ENCODE measurements around the gene YWHAE. TPM values are rescaled to one million over a fixed set of nuclear protein-coding genes. Genes with fewer than 3 reads are reported as not detected.
"Not testable (repeated sequence)": the region's sequence is repeated elsewhere in the genome, so short reads cannot be mapped to it uniquely, and the experiment has no call there.

The YWHAE gene
- total and polyA plus RNA-seq, 5 experiments from 2014 or later: 28.3 to 122 (median 34.2) TPM

DNA sequence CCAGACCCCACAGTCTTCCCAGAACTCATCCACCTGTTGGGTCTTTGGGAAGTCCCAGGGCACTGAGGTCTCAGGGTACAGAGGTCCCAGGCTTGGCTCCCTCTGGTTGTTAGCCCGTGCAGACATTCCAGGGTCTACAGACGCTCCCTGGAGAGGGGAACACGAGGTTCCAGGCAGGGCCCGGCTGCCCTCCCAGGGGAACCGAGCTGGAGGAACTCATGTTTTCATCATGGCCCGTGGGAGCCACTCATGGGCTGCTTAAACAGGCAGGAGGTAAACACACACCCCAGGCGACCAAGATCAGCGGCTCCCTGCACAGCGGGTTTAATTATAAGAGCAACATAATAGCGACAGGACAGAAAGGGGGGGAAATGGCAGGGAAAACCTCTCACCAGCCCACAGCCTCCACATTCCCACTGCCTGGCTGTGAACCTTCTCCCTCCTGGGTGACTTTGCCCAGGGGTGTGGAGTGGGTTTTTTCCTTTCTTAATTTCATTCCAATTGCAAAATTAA is 84.1 kb downstream of the YWHAE start:
- peaks cover 13 to 54% (median 17%) of the 10 kb centered on the region in 5 donors for H3K27me3 Mint-ChIP-seq
- H3K4me3 Mint-ChIP-seq: no peak overlapping the region
- H3K4me1 Mint-ChIP-seq: peaks cover 0 to 3% (median 0%) of the 10 kb centered on the region in 4 donors
- DNase-seq (no peak), ATAC-seq (no peak)
- no peaks in the 10 kb centered on the region for H3K36me3 Mint-ChIP-seq
- no peak overlapping the region for H3K27ac Mint-ChIP-seq
- H3K9me3 Mint-ChIP-seq: peaks cover 0 to 2% (median 0%) of the 10 kb centered on the region in 9 donors
- POLR2A ChIA-PET: no interaction called here

DNA sequence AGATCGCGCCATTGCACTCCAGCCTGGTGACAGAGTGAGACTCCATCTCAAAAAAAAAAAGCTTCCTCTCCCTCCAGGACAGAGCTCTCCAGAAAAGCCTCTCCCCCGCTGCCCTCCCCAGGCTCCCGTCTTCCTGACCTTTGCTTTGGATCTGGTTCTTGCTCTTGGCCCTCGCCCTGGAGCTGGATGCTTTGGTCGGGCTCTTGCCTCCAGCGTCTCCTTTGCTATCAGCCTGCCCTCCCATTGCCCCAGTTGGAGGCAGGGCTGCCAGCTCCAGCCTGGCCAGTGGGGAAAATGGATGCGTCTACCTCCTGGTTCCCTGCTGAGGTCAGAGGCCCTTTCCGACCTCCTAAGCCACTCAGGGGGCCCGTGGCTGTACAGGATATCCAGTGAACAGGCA is 84.6 kb downstream of the YWHAE start:
- H3K27me3 Mint-ChIP-seq: peaks cover 9 to 48% (median 16%) of the 10 kb centered on the region in 5 donors
- peaks cover 0 to 3% (median 0%) of the 10 kb centered on the region in 4 donors for H3K4me1 Mint-ChIP-seq
- H3K4me3 Mint-ChIP-seq: no peak overlapping the region
- no peak for DNase-seq
- POLR2A ChIA-PET: no interaction called here
- H3K9me3 Mint-ChIP-seq: peaks cover 0 to 2% (median 0%) of the 10 kb centered on the region in 9 donors
- no peak overlapping the region for H3K27ac Mint-ChIP-seq
- H3K36me3 Mint-ChIP-seq: no peaks in the 10 kb centered on the region
- no peak for ATAC-seq

DNA sequence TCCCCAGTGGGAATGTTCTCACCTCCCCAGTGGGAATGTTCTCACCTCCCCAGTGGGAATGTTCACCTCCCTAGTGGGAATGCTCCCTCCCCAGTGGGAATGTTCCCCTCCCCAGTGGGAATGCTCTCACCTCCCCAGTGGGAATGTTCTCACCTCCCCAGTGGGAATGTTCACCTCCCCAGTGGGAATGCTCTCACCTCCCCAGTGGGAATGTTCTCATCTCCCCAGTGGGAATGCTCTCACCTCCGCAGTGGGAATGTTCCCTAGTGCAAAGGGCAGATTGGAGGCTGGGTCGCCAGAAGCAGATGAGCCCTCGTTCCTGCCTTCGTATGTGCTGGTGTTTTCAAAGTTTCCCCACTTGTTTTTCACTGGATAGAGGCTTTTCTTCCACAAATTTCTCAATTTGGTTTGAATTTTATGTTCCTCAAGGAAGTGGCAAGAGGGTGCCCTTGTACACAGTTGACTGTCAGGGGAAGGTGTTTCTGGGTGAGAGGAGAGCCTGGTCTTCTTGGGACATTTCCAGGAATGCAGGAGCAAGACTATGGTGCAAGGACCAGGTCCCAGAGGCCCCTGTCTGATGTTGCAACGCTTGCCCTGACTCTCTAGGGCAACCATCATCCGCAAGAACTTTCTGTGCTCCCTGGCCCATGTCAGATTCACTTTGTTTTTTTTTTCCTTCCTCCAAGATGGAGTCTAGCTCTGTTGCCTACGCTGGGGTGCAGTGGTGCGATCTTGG is 86.6 kb downstream of the YWHAE start:
- DNase-seq: no peak
- H3K4me1 Mint-ChIP-seq: peaks cover 0 to 3% (median 0%) of the 10 kb centered on the region in 4 donors
- POLR2A ChIA-PET: no interaction called here

DNA sequence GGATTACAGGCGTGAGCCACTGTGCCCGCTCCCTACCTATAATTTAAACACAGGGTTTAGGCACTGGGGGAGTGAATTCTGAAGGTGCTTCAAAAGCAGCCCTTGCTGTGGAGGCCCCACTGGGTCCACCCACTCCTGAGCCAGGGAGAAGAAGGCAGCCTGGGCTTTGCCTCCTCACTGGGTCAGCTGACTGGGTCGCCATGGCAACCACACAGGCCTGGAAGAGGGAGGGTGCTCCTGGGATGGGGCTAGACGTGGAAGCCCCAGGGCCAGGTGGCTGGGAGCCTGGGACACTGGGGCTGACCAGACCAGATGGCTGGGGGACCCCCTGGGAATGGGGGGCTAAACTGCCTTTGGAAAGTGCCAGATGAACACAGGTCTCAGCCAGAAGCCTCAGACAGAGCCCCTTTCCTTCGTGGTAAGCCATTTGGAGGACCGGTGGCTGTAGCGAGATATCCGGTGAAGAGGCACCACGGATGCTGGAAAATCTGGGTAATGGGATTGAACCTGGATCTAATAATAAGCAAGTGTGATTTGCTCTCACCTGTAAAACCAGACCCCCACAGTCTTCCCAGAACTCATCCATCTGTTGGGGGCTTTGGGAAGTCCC is 87.7 kb downstream of the YWHAE start:
- Mint-ChIP-seq H3K27ac (no peak overlapping the region), H3K36me3 (no peaks in the 10 kb centered on the region), H3K27me3 (peaks cover 7 to 35% (median 15%) of the 10 kb centered on the region in 5 donors), H3K9me3 (peaks cover 0 to 2% (median 0%) of the 10 kb centered on the region in 9 donors), H3K4me1 (peaks cover 0 to 3% (median 0%) of the 10 kb centered on the region in 4 donors), H3K4me3 (no peak overlapping the region)
- POLR2A ChIA-PET: no interaction called here
- ATAC-seq: no peak
- no peak for DNase-seq

More for the DNA sequence above, 86.6 kb downstream of the YWHAE start:
- H3K36me3 Mint-ChIP-seq: no peaks in the 10 kb centered on the region
- H3K27me3 Mint-ChIP-seq: peaks cover 7 to 34% (median 10%) of the 10 kb centered on the region in 5 donors
- no peak overlapping the region for H3K4me3 Mint-ChIP-seq
- no peak for ATAC-seq
- peaks cover 0 to 2% (median 0%) of the 10 kb centered on the region in 9 donors for H3K9me3 Mint-ChIP-seq
- no peak overlapping the region for H3K27ac Mint-ChIP-seq

DNA sequence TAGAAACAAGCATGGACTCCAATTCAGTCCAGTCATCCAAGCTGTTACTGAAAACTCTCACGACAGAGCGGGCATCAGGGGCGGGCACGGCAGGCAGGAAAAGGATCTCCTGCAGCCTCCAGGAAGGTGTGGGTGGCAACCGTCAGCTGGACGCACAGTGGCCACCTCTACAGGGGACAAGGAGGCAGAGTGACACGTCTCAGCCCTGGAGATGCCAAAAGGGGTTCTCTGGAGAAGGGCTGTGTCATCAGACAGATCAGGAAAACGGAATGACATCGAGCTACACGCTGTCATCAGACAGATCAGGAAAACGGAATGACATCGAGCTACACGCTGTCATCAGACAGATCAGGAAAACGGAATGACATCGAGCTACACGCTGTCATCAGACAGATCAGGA is 92.2 kb downstream of the YWHAE start:
- ATAC-seq, POLR2A ChIA-PET, H3K4me3 Mint-ChIP-seq, H3K9me3 Mint-ChIP-seq, H3K27ac Mint-ChIP-seq, H3K4me1 Mint-ChIP-seq, DNase-seq, H3K36me3 Mint-ChIP-seq: not testable (repeated sequence)
- peaks cover 2 to 50% (median 22%) of the 10 kb centered on the region in 5 donors for H3K27me3 Mint-ChIP-seq

DNA sequence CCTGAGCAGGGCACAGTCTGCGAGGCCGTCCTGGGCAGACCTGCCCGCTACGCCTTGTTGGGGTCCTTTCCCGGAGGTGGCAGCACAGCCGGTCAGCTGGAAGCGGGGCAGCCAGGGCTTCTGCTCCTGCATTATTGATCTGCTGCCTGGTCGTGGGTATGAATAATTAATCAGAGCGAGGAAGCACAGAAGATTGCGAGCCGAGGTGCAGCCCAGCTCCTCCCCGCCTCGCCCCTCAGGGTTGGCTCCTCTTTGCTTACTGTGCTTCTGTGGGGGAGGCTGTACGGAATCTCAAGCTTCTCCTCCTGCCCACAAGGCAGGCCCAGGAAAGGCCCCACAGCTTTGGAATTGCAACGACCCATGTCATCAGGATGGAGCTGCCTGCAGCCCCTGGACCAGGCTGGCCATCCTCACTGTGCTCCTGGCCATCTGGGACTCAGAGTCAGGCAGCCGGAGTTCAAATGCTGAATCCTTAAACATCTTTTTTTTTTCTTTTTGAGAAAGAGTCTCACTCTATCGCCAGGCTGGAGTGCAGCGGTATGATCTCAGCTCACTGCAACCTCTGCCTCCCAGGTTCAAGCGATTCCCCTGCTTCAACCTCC is 95.0 kb downstream of the YWHAE start:
- Mint-ChIP-seq H3K4me3 (no peak overlapping the region), H3K4me1 (no peaks in the 10 kb centered on the region), H3K27me3 (peaks cover 7 to 66% (median 27%) of the 10 kb centered on the region in 5 donors), H3K36me3 (no peaks in the 10 kb centered on the region), H3K9me3 (no peaks in the 10 kb centered on the region), H3K27ac (no peak overlapping the region)
- ATAC-seq (no peak), DNase-seq (no peak)
- POLR2A ChIA-PET: no interaction called here

DNA sequence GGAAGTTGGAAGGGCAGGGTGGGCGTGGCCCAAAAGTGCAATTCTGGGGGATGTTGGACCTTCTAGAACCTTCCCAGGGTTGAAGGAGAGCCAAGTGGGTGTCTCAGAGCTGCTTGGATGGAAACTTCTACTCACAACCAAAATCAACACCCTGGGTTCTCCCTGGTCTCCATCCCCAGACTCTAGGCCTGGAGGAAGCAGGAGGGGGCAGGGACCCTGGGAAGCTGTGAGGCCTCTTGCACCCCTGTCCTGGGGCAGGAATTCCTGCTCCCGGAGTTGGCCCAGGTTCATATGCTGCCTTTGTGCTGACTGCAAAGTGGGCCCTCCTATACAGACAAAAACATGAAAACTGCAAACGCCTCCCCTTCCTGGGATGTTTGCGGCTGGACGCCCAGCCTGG is 95.5 kb downstream of the YWHAE start:
- Mint-ChIP-seq H3K27me3 (peaks cover 8 to 72% (median 29%) of the 10 kb centered on the region in 5 donors), H3K4me1 (no peaks in the 10 kb centered on the region), H3K9me3 (no peaks in the 10 kb centered on the region), H3K27ac (no peak overlapping the region), H3K36me3 (no peaks in the 10 kb centered on the region), H3K4me3 (no peak overlapping the region)
- POLR2A ChIA-PET: no interaction called here
- DNase-seq (no peak), ATAC-seq (no peak)

DNA sequence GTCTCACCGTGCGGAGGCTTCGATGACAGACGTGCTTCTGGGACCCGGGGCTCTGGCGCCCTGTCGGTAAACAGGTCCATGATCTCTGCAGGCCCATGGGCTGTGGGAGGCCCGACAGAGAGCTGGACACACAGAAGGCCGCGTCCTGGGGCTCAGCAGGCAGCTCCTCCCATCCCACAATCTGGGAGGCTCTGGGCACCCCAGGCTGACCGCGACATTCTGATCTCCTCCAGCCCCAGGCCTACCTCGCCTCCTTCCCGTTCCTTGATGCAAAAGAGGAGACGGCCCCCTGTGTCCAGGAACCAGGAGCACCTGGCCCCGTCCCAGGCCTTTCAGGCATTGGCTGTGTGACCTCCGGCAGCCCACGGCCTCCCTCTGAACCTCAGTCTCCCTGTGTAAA is 97.3 kb downstream of the YWHAE start:
- Mint-ChIP-seq H3K4me1 (peaks cover 1 to 13% (median 12%) of the 10 kb centered on the region in 4 donors), H3K27ac (no peak overlapping the region), H3K27me3 (peaks cover 10 to 84% (median 28%) of the 10 kb centered on the region in 5 donors), H3K36me3 (no peaks in the 10 kb centered on the region), H3K9me3 (no peaks in the 10 kb centered on the region), H3K4me3 (no peak overlapping the region)
- DNase-seq (no peak), ATAC-seq (no peak)
- POLR2A ChIA-PET: no interaction called here

DNA sequence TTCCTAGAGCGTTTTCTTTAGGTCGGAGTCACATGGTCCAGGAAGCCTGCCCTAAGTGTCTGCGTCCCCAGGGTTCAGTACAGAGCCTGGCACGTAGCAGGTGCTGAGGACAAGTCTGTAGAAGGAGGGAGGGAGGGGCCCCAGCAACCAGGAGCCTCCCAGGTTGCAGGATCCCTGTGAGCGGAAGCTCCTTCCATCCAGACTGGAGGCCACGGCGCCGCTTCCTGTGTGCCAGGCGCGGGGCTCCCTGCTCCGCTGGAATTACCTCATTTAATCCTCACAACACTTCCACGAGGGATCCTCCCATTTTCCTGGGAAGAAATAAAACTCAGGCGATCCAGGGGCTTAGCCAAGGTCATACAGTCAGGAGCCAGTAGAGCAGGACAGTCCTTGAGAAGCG is 98.5 kb downstream of the YWHAE start:
- Mint-ChIP-seq H3K4me3 (no peak overlapping the region), H3K9me3 (no peaks in the 10 kb centered on the region), H3K4me1 (peaks cover 1 to 21% (median 19%) of the 10 kb centered on the region in 4 donors), H3K27me3 (peaks cover 7 to 77% (median 19%) of the 10 kb centered on the region in 5 donors), H3K27ac (no peak overlapping the region), H3K36me3 (no peaks in the 10 kb centered on the region)
- ATAC-seq (no peak), DNase-seq (no peak)
- POLR2A ChIA-PET: no interaction called here

DNA sequence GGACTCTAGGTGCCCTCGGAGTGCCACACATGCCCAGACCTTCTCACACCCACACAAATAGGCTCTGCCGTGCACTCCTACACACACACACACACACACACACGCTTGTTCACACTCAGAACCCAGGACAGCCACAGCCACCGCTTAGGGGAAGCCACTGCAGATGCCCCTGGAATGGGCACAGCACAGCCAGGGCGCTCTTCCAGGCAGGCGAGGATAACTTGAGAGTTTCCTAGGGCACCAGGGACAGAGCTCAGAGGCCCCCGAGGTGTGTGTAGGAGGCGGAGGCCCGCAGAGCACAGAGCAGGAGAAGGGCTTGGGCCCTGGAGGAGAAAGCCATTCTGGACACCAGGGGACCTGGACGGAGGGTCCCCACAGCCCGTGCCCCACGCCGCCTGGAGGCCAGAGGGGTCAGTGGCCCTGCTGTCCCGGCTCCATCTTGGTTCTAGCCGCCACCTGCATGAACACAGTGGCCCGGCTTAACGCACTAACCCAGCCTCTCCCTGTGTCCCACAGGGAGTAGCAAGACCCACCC is 99.6 kb downstream of the YWHAE start:
- Mint-ChIP-seq H3K27ac (no peak overlapping the region), H3K4me3 (no peak overlapping the region), H3K9me3 (no peaks in the 10 kb centered on the region), H3K36me3 (no peaks in the 10 kb centered on the region), H3K4me1 (peaks cover 4 to 31% (median 27%) of the 10 kb centered on the region in 4 donors), H3K27me3 (peaks cover 7 to 66% (median 14%) of the 10 kb centered on the region in 5 donors)
- DNase-seq: no peak
- POLR2A ChIA-PET: interaction anchor here (0.7 kb wide), 1 partner anchor 198 kb away, joined by 3 read pairs; no protein-coding TSS in a partner anchor
- ATAC-seq: no peak

DNA sequence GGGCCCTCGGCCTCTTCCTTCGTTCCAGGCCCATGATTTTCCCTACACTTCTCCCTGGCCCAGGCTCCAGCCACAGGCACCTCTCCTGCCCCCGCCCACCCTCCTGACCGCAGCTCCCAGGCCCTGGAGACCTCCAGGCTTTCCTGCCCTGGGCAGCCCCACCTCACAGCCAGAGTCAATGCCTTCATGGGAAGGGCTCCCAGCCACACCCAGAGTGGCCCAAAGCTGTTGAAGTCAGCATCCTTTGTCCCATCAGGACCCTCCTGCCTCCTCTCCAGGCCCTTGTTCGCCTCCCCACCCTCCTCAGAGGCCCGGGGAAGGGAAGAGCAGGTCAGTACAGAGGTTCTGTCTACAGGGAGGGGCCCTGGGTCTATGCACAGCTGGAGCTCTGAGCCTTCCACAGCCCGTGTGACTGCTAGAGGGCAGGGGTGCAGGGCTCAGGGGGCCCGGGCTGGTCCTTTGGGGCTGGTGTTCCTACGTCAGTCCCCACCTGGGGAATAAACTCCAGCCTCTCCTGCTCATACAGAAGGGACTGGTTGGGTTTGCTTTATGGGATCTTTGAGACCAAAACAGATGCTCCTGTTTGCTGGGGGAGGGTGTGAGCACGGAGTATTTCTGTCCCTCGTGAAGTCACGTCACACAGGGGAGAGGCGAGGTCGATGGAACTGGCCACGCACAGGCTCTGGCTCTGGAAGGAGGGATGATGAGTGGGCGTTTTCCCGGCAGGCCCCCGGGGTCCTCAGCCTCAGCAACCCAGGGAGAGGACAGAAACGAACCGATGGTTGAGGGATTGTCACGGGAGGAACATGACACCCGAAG is 100.3 kb downstream of the YWHAE start:
- H3K36me3 Mint-ChIP-seq: no peaks in the 10 kb centered on the region
- H3K4me3 Mint-ChIP-seq: no peak overlapping the region
- peaks cover 4 to 35% (median 33%) of the 10 kb centered on the region in 4 donors for H3K4me1 Mint-ChIP-seq
- DNase-seq (no peak), ATAC-seq (no peak)
- peaks cover 7 to 60% (median 14%) of the 10 kb centered on the region in 5 donors for H3K27me3 Mint-ChIP-seq
- POLR2A ChIA-PET: interaction anchor here (1.5 kb wide), 1 partner anchor 30 kb away, joined by 3 read pairs; no protein-coding TSS in a partner anchor
- H3K27ac Mint-ChIP-seq: peak overlapping the region in 1 of 10 donors; percentile 43
- H3K9me3 Mint-ChIP-seq: no peaks in the 10 kb centered on the region

DNA sequence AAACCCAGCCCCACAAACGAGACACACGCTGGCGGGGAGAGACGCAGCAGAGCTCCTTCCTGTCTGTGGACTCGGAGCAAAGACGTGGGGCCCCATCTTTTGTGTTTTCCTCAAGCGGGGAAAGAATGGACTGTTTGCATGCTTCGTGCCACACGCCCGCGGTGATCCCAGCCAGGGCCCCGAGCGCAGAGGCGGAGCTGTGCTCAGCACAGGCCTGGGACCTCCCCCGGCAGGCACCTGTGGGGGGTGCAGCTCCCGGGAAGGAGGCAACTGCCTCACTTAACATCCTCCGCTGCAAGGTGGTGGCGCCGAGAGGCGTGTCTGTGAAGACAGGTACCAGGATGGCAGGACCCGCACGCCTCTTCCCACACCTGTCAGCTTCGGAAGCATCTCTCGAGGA is 101.4 kb downstream of the YWHAE start:
- peaks cover 7 to 55% (median 14%) of the 10 kb centered on the region in 5 donors for H3K27me3 Mint-ChIP-seq
- no peaks in the 10 kb centered on the region for H3K36me3 Mint-ChIP-seq
- H3K27ac Mint-ChIP-seq: peak overlapping the region in 1 of 10 donors; percentile 9
- ATAC-seq (peak; percentile 41 to 44), DNase-seq (peak in 8 of 10 donors; percentile 34 to 54 (median 44))
- POLR2A ChIA-PET: interaction anchor here (1.5 kb wide), 1 partner anchor 31 kb away, joined by 3 read pairs; no protein-coding TSS in a partner anchor
- no peaks in the 10 kb centered on the region for H3K9me3 Mint-ChIP-seq
- peak overlapping the region; percentile 7 to 67 (median 52) for H3K4me3 Mint-ChIP-seq
- H3K4me1 Mint-ChIP-seq: peaks cover 12 to 46% (median 45%) of the 10 kb centered on the region in 4 donors

Data from naive thymus-derived CD8-positive, alpha-beta T cell (primary cell).